Measurements from ENCODE around the gene FHIT. TPM values are rescaled to one million over a fixed set of nuclear protein-coding genes. Genes with fewer than 3 reads are reported as not detected.

Gene FHIT
- total RNA-seq, 1 experiment from 2014 or later = 3.6 TPM

DNA sequence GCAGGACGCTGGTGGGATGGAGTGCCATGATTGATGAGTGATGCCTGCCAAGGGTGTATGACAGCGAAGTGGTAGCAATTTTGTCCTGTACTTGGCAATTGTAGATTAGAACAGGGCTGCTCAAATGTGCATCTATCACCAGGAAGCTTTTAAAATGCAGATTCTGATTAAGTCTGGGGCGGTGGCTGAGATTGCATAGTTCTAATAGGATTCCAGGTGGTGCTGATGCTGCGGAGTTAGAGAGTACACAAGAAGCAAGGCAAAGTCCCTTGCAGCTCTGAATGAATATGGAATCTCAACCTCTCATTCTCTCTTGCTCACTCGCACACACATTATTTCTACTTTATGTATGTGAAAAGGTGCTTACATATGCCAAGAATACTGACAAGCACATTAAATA lies 670.4 kb downstream of the FHIT start:
- intact Hi-C loops (cut with micrococcal nuclease) = loop anchor here (10.0 kb wide), 2 partner anchors 264 to 714 kb away; no protein-coding TSS in a partner anchor
- Histone ChIP-seq H3K9ac (ENCODE audit: low read length) (no peak overlapping the region), H4K20me1 (ENCODE audit: low read length) (no peaks in the 10 kb centered on the region), H3F3A (ENCODE audit: low read length, unreplicated experiment) (peaks cover 3% of the 10 kb centered on the region), H3K4me1 (ENCODE audit: insufficient read depth, low read length) (peaks cover 8% of the 10 kb centered on the region; the same call in 1 of the 2 replicates), H3K4me2 (ENCODE audit: low read length) (no peak overlapping the region), H3K27me3 (ENCODE audit: low read length) (no peaks in the 10 kb centered on the region), H3K9me3 (ENCODE audit: low read length) (no peaks in the 10 kb centered on the region), H3K36me3 (ENCODE audit: low read depth, low read length) (no peaks in the 10 kb centered on the region), H2AFZ (ENCODE audit: low read length) (no peak overlapping the region), H3K79me2 (ENCODE audit: low read length) (no peaks in the 10 kb centered on the region), H3K4me3 (ENCODE audit: low read length) (no peak overlapping the region), H3K9me2 (replicated peaks; ENCODE audit: low read length) (no peaks in the 10 kb centered on the region), H3K27ac (ENCODE audit: low read length) (no peak overlapping the region)
- POLR2A ChIA-PET (ENCODE audit: unreplicated experiment) = no interaction called here
- CTCF ChIA-PET = no interaction called here
- ATAC-seq (no peak), DNase-seq (no peak)
- BruUV-seq (replicated peaks) = no TSS peak
- TF ChIP-seq CTCF (conservative IDR thresholded peaks at IDR 0.05; ENCODE audit: low read depth, low read length) = no peak
- no peak for TF ChIP-seq EZH2phosphoT487 (IDR thresholded peaks at IDR 0.05; ENCODE audit: borderline replicate concordance, low read length)
- no peak for TF ChIP-seq EZH2 (IDR thresholded peaks at IDR 0.05; ENCODE audit: low read length, unreplicated experiment)

DNA sequence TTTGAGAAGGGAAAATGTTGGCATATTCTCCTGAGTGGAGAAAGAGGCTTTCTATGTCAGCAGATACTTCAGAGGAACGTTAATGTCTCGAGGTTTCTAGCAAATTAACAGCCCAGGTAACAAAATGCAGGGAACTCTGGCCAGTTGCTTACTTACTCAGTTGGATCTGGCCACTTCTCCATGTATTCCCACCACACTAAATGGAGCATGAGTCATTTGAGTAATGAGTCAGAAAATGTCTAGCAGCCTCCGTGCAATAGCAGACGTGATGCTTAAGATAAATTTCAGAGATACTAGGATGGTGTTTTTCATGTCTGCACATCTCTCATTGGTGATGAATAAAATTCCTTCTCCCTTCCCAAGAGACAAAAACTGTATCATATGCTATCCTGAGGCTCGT lies 671.5 kb downstream of the FHIT start:
- ChIA-PET CTCF (no interaction called here), POLR2A (ENCODE audit: unreplicated experiment) (no interaction called here)
- H3K9me2 ChIP-seq (replicated peaks; ENCODE audit: low read length) = no peaks in the 10 kb centered on the region
- no TSS peak for BruUV-seq (replicated peaks)
- intact Hi-C loops (cut with micrococcal nuclease) = loop anchor here (1.0 to 10.0 kb wide), 3 partner anchors 265 to 715 kb away; no protein-coding TSS in a partner anchor
- ATAC-seq (peak; percentile 93), DNase-seq (peak; percentile 82)
- peaks cover 3% of the 10 kb centered on the region for H3F3A ChIP-seq (ENCODE audit: low read length, unreplicated experiment)
- no peak overlapping the region for H3K4me3 ChIP-seq (ENCODE audit: low read length)
- peak overlapping the region; percentile 40; the same call in 1 of the 2 replicates for H3K4me2 ChIP-seq (ENCODE audit: low read length)
- no peaks in the 10 kb centered on the region for H3K36me3 ChIP-seq (ENCODE audit: low read depth, low read length)
- H4K20me1 ChIP-seq (ENCODE audit: low read length) = no peaks in the 10 kb centered on the region
- peaks cover 8% of the 10 kb centered on the region; the same call in 1 of the 2 replicates for H3K4me1 ChIP-seq (ENCODE audit: insufficient read depth, low read length)
- TF ChIP-seq CTCF (conservative IDR thresholded peaks at IDR 0.05; ENCODE audit: low read depth, low read length) = no peak
- TF ChIP-seq EZH2phosphoT487 (IDR thresholded peaks at IDR 0.05; ENCODE audit: borderline replicate concordance, low read length) = no peak
- no peak for TF ChIP-seq EZH2 (IDR thresholded peaks at IDR 0.05; ENCODE audit: low read length, unreplicated experiment)
- no peak overlapping the region for H2AFZ ChIP-seq (ENCODE audit: low read length)
- H3K9ac ChIP-seq (ENCODE audit: low read length) = no peak overlapping the region
- no peaks in the 10 kb centered on the region for H3K9me3 ChIP-seq (ENCODE audit: low read length)
- H3K79me2 ChIP-seq (ENCODE audit: low read length) = no peaks in the 10 kb centered on the region
- no peaks in the 10 kb centered on the region for H3K27me3 ChIP-seq (ENCODE audit: low read length)
- no peak overlapping the region for H3K27ac ChIP-seq (ENCODE audit: low read length)

- DNase-seq = peak; percentile 49
- Histone ChIP-seq H3K9me3 (ENCODE audit: low read length) (no peaks in the 10 kb centered on the region), H3F3A (ENCODE audit: low read length, unreplicated experiment) (peaks cover 3% of the 10 kb centered on the region), H3K27me3 (ENCODE audit: low read length) (no peaks in the 10 kb centered on the region), H3K27ac (ENCODE audit: low read length) (no peak overlapping the region), H4K20me1 (ENCODE audit: low read length) (no peaks in the 10 kb centered on the region), H3K4me1 (ENCODE audit: insufficient read depth, low read length) (peaks cover 8% of the 10 kb centered on the region; the same call in 1 of the 2 replicates), H2AFZ (ENCODE audit: low read length) (no peak overlapping the region), H3K36me3 (ENCODE audit: low read depth, low read length) (no peaks in the 10 kb centered on the region), H3K9me2 (replicated peaks; ENCODE audit: low read length) (no peaks in the 10 kb centered on the region), H3K4me3 (ENCODE audit: low read length) (no peak overlapping the region), H3K79me2 (ENCODE audit: low read length) (no peaks in the 10 kb centered on the region), H3K4me2 (ENCODE audit: low read length) (no peak overlapping the region), H3K9ac (ENCODE audit: low read length) (no peak overlapping the region)
- intact Hi-C loops (cut with micrococcal nuclease) = loop anchor here (1.0 kb wide), 1 partner anchor 369 kb away; no protein-coding TSS in a partner anchor
- no peak for ATAC-seq
- ChIA-PET POLR2A (ENCODE audit: unreplicated experiment) (no interaction called here), CTCF (no interaction called here)
- BruUV-seq (replicated peaks) = no TSS peak
- TF ChIP-seq EZH2 (IDR thresholded peaks at IDR 0.05; ENCODE audit: low read length, unreplicated experiment) (no peak), CTCF (conservative IDR thresholded peaks at IDR 0.05; ENCODE audit: low read depth, low read length) (no peak), EZH2phosphoT487 (IDR thresholded peaks at IDR 0.05; ENCODE audit: borderline replicate concordance, low read length) (no peak)
Measured at GRCh38 chr3:60578936-60579335, 672.3 kb downstream of the FHIT start.

Measured in PC-3 (cell line).